Measurements from ENCODE around the gene FOXE3.

The FOXE3 gene

GRCh38 chr1:47412437-47412836, 3.6 kb upstream of the FOXE3 start:
- WGBS (ENCODE audit: extremely low coverage, insufficient coverage, insufficient read length) = no CpG with 5 or more reads among the region's 14 CpGs
- Histone ChIP-seq H3K9me3 (ENCODE audit: insufficient read depth, low read depth, low read length) (no peaks in the 10 kb centered on the region), H3K18ac (ENCODE audit: low read length) (no peak overlapping the region)

GRCh38 chr1:47416319-47417169, 459 bp downstream of the FOXE3 start:
- H4K91ac ChIP-seq (ENCODE audit: low read depth, low read length) = no peak overlapping the region
- H2AK5ac ChIP-seq (ENCODE audit: low read length) = no peak overlapping the region
- H3K4ac ChIP-seq (ENCODE audit: low read depth, low read length) = no peak overlapping the region
- H2AFZ ChIP-seq (ENCODE audit: insufficient read depth, low read length, poor library complexity) = peak overlapping the region; percentile 42
- peak overlapping the region; percentile 65 for H3K4me2 ChIP-seq (ENCODE audit: low read length)
- DNase-seq = no peak
- no CpG with 5 or more reads among the region's 134 CpGs for whole genome bisulfite sequencing (ENCODE audit: extremely low coverage, insufficient coverage, insufficient read length)
- H3K14ac ChIP-seq (ENCODE audit: low read length) = no peak overlapping the region
- H4K12ac ChIP-seq (ENCODE audit: low read depth, low read length) = no peak overlapping the region
- H3K36me3 ChIP-seq (ENCODE audit: control insufficient read depth in 1 of 2, insufficient read depth in 2 of 2, low read length in 2 of 2) = no peaks in the 10 kb centered on the region
- H2BK5ac ChIP-seq (ENCODE audit: low read depth, low read length, poor library complexity) = no peak overlapping the region
- peaks cover 34% of the 10 kb centered on the region for H3K27me3 ChIP-seq (ENCODE audit: insufficient read depth, low read length)
- peak overlapping the region; percentile 56 for H3K4me3 ChIP-seq (ENCODE audit: low read depth, low read length)
- no peak overlapping the region for H4K8ac ChIP-seq (ENCODE audit: low read depth, low read length)
- H3K23ac ChIP-seq (ENCODE audit: low read length) = no peak overlapping the region
- H2BK12ac ChIP-seq (ENCODE audit: low read length) = no peak overlapping the region
- no peak overlapping the region for H3K9ac ChIP-seq (ENCODE audit: low read length)
- no peak overlapping the region for H3K27ac ChIP-seq (ENCODE audit: low read depth, low read length)
- H3K79me1 ChIP-seq (ENCODE audit: low read length) = peaks cover 3% of the 10 kb centered on the region
- no peaks in the 10 kb centered on the region for H3K79me2 ChIP-seq (ENCODE audit: control insufficient read depth, insufficient read depth, low read length, poor library complexity)
- H3K18ac ChIP-seq (ENCODE audit: low read length) = no peak overlapping the region
- no peak overlapping the region for H2BK120ac ChIP-seq (ENCODE audit: insufficient read depth, low read length, poor library complexity)
- H3K9me3 ChIP-seq (ENCODE audit: insufficient read depth, low read depth, low read length) = peaks cover 3% of the 10 kb centered on the region
- peaks cover 16 to 24% of the 10 kb centered on the region in 2 experiments for H3K4me1 ChIP-seq (ENCODE audit: control insufficient read depth in 1 of 2, insufficient read depth in 2 of 2, low read length in 2 of 2)

More at GRCh38 chr1:47412437-47412836, 3.6 kb upstream of the FOXE3 start:
- H4K8ac ChIP-seq (ENCODE audit: low read depth, low read length) = peak overlapping the region; percentile 10
- H3K27me3 ChIP-seq (ENCODE audit: insufficient read depth, low read length) = peaks cover 18% of the 10 kb centered on the region
- H2AK5ac ChIP-seq (ENCODE audit: low read length) = no peak overlapping the region
- H3K4ac ChIP-seq (ENCODE audit: low read depth, low read length) = no peak overlapping the region
- no peaks in the 10 kb centered on the region for H3K79me2 ChIP-seq (ENCODE audit: control insufficient read depth, insufficient read depth, low read length, poor library complexity)
- H3K27ac ChIP-seq (ENCODE audit: low read depth, low read length) = peak overlapping the region; percentile 33
- H3K79me1 ChIP-seq (ENCODE audit: low read length) = peaks cover 12% of the 10 kb centered on the region
- H3K4me2 ChIP-seq (ENCODE audit: low read length) = no peak overlapping the region
- no peak overlapping the region for H2AFZ ChIP-seq (ENCODE audit: insufficient read depth, low read length, poor library complexity)
- no peak overlapping the region for H3K23ac ChIP-seq (ENCODE audit: low read length)
- H2BK5ac ChIP-seq (ENCODE audit: low read depth, low read length, poor library complexity) = peak overlapping the region; percentile 15
- no peaks in the 10 kb centered on the region for H3K36me3 ChIP-seq (ENCODE audit: control insufficient read depth in 1 of 2, insufficient read depth in 2 of 2, low read length in 2 of 2)
- H2BK120ac ChIP-seq (ENCODE audit: insufficient read depth, low read length, poor library complexity) = no peak overlapping the region
- no peak overlapping the region for H4K91ac ChIP-seq (ENCODE audit: low read depth, low read length)
- no peak overlapping the region for H3K4me3 ChIP-seq (ENCODE audit: low read depth, low read length)
- H3K14ac ChIP-seq (ENCODE audit: low read length) = peak overlapping the region; percentile 18
- H2BK12ac ChIP-seq (ENCODE audit: low read length) = peak overlapping the region; percentile 21
- H3K4me1 ChIP-seq (ENCODE audit: control insufficient read depth in 1 of 2, insufficient read depth in 2 of 2, low read length in 2 of 2) = peaks cover 42 to 54% of the 10 kb centered on the region in 2 experiments
- no peak overlapping the region for H4K12ac ChIP-seq (ENCODE audit: low read depth, low read length)
- no peak overlapping the region for H3K9ac ChIP-seq (ENCODE audit: low read length)
- DNase-seq = no peak

GRCh38 chr1:47417170-47418044, 1.3 kb downstream of the FOXE3 start:
- Histone ChIP-seq H3K79me2 (ENCODE audit: control insufficient read depth, insufficient read depth, low read length, poor library complexity) (no peaks in the 10 kb centered on the region), H3K36me3 (ENCODE audit: control insufficient read depth in 1 of 2, insufficient read depth in 2 of 2, low read length in 2 of 2) (no peaks in the 10 kb centered on the region), H2BK5ac (ENCODE audit: low read depth, low read length, poor library complexity) (no peak overlapping the region), H2BK12ac (ENCODE audit: low read length) (no peak overlapping the region), H2AK5ac (ENCODE audit: low read length) (no peak overlapping the region), H2AFZ (ENCODE audit: insufficient read depth, low read length, poor library complexity) (no peak overlapping the region), H3K4me3 (ENCODE audit: low read depth, low read length) (no peak overlapping the region), H3K9me3 (ENCODE audit: insufficient read depth, low read depth, low read length) (peaks cover 3% of the 10 kb centered on the region), H3K4me2 (ENCODE audit: low read length) (peak overlapping the region; percentile 65), H3K27me3 (ENCODE audit: insufficient read depth, low read length) (peaks cover 34% of the 10 kb centered on the region), H3K9ac (ENCODE audit: low read length) (no peak overlapping the region), H3K23ac (ENCODE audit: low read length) (no peak overlapping the region), H3K14ac (ENCODE audit: low read length) (no peak overlapping the region), H3K4me1 (ENCODE audit: control insufficient read depth in 1 of 2, insufficient read depth in 2 of 2, low read length in 2 of 2) (peaks cover 9 to 15% of the 10 kb centered on the region in 2 experiments), H3K27ac (ENCODE audit: low read depth, low read length) (no peak overlapping the region), H4K12ac (ENCODE audit: low read depth, low read length) (no peak overlapping the region), H3K79me1 (ENCODE audit: low read length) (no peaks in the 10 kb centered on the region), H3K18ac (ENCODE audit: low read length) (no peak overlapping the region), H2BK120ac (ENCODE audit: insufficient read depth, low read length, poor library complexity) (no peak overlapping the region), H4K91ac (ENCODE audit: low read depth, low read length) (no peak overlapping the region), H4K8ac (ENCODE audit: low read depth, low read length) (no peak overlapping the region), H3K4ac (ENCODE audit: low read depth, low read length) (no peak overlapping the region)
- no peak for DNase-seq
- whole genome bisulfite sequencing (ENCODE audit: extremely low coverage, insufficient coverage, insufficient read length) = no CpG with 5 or more reads among the region's 39 CpGs

DNA sequence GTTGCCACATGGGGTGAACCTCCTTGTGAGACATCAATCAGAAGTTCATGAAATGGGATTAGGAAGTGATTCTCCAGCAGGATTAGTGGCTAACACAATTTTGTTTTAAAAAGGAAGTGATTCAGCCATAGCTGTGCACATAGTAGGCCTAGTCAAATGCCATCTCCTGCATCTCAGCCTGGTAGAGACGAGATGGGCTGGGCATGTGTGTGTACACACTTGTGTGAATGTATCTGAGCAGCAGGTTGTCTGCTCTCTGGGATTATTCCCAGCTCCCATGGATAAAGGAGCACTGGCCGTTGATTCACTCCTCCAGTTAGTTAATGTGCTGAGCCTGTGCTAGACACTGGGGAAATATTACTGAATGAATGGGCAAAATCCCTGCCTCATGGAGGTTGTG, 2.0 kb downstream of the FOXE3 start:
- H3K79me2 ChIP-seq (ENCODE audit: control insufficient read depth, insufficient read depth, low read length, poor library complexity) = no peaks in the 10 kb centered on the region
- no peak overlapping the region for H3K4me2 ChIP-seq (ENCODE audit: low read length)
- H3K23ac ChIP-seq (ENCODE audit: low read length) = no peak overlapping the region
- no peak overlapping the region for H2BK5ac ChIP-seq (ENCODE audit: low read depth, low read length, poor library complexity)
- H3K27ac ChIP-seq (ENCODE audit: low read depth, low read length) = no peak overlapping the region
- no CpG with 5 or more reads among the region's 2 CpGs for WGBS (ENCODE audit: extremely low coverage, insufficient coverage, insufficient read length)
- H3K4me1 ChIP-seq (ENCODE audit: control insufficient read depth in 1 of 2, insufficient read depth in 2 of 2, low read length in 2 of 2) = peaks cover 2 to 9% of the 10 kb centered on the region in 2 experiments
- no peak overlapping the region for H3K14ac ChIP-seq (ENCODE audit: low read length)
- no peak overlapping the region for H3K9ac ChIP-seq (ENCODE audit: low read length)
- H3K79me1 ChIP-seq (ENCODE audit: low read length) = no peaks in the 10 kb centered on the region
- no peak overlapping the region for H3K4me3 ChIP-seq (ENCODE audit: low read depth, low read length)
- no peaks in the 10 kb centered on the region for H3K36me3 ChIP-seq (ENCODE audit: control insufficient read depth in 1 of 2, insufficient read depth in 2 of 2, low read length in 2 of 2)
- no peak overlapping the region for H2AFZ ChIP-seq (ENCODE audit: insufficient read depth, low read length, poor library complexity)
- no peak overlapping the region for H2BK12ac ChIP-seq (ENCODE audit: low read length)
- no peak overlapping the region for H3K4ac ChIP-seq (ENCODE audit: low read depth, low read length)
- no peak overlapping the region for H4K12ac ChIP-seq (ENCODE audit: low read depth, low read length)
- H3K9me3 ChIP-seq (ENCODE audit: insufficient read depth, low read depth, low read length) = peaks cover 3% of the 10 kb centered on the region
- no peak overlapping the region for H4K91ac ChIP-seq (ENCODE audit: low read depth, low read length)
- no peak overlapping the region for H4K8ac ChIP-seq (ENCODE audit: low read depth, low read length)
- no peak overlapping the region for H3K18ac ChIP-seq (ENCODE audit: low read length)
- no peak overlapping the region for H2BK120ac ChIP-seq (ENCODE audit: insufficient read depth, low read length, poor library complexity)
- H2AK5ac ChIP-seq (ENCODE audit: low read length) = no peak overlapping the region
- DNase-seq = no peak
- H3K27me3 ChIP-seq (ENCODE audit: insufficient read depth, low read length) = peaks cover 34% of the 10 kb centered on the region

Measured in trophoblast cell (in vitro differentiated cells and primary cell).